Measurements from ENCODE around the gene LRFN3.

DNA sequence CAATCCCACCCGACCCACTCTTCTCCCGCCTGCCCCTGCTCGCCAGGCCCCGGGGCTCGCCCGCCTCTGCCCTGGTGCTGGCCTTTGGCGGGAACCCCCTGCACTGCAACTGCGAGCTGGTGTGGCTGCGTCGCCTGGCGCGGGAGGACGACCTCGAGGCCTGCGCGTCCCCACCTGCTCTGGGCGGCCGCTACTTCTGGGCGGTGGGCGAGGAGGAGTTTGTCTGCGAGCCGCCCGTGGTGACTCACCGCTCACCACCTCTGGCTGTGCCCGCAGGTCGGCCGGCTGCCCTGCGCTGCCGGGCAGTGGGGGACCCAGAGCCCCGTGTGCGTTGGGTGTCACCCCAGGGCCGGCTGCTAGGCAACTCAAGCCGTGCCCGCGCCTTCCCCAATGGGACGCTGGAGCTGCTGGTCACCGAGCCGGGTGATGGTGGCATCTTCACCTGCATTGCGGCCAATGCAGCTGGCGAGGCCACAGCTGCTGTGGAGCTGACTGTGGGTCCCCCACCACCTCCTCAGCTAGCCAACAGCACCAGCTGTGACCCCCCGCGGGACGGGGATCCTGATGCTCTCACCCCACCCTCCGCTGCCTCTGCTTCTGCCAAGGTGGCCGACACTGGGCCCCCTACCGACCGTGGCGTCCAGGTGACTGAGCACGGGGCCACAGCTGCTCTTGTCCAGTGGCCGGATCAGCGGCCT is 4.1 kb downstream of the LRFN3 start:
- TF ChIP-seq YY1 (IDR thresholded peaks at IDR 0.05; ENCODE audit: insufficient read depth, insufficient read length) (no peak), ZNF274 (IDR thresholded peaks at IDR 0.05; ENCODE audit: low read depth, low read length) (no peak), SUZ12 (IDR thresholded peaks at IDR 0.05; ENCODE audit: extremely low read depth, insufficient read depth, insufficient read length) (no peak)
